Cortex of kidney (tissue), 1 donor: Measurements from ENCODE around the gene OR2G6.
"Not testable (repeated sequence)": the region's sequence is repeated elsewhere in the genome, so short reads cannot be mapped to it uniquely, and the experiment has no call there.

ENCODE experiments used
- DNase-seq: peaks from one replicate; lab custom pipeline; 2025; lab: John Stamatoyannopoulos, UW

OR2G6 gene

DNA sequence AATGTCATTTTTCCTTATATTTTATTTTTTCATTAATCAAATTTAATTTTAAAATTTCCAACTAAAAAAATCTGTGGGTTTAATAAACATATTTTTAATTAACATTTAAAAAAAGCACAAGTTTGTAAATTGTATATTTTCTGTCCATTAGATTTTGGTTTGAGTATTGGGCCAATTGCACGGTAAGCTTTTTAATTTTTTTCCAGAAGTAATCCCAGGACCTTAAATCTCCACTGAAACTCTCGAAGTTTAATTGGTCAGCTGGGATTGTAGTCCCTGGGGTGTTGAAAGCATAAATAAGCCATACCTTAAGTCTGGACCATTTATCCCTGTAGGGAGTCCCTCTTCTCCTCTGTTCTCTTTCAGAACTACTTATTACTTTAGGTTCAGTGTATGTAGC lies at the start of gene OR2G6:
TSS of gene OR2G6 (plus strand) at position 301 of the 400 bp plus-strand sequence. CDS start 13,574 bp downstream, outside the sequence.
- not testable (repeated sequence) for DNase-seq

DNA sequence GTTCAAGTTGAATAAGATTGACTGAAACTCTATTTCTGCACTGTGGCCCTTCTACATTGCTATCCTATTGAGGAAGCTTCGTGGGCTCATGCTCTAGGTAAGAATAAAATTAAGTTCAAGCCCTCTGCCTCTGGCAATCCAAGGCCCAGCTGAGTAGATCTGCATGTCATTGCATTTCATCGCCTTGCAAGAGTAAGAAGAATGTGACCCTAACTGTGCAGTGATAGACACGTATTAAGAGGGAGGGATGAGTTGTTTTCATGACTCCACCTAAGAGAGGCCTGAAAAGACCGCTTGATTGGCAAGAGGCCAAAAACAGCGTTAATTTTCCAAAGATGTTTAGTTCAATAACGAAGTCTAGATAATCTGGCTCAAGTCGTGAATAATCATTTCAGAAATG lies 48.8 kb upstream of the OR2G6 start:
- DNase-seq, result not testable (repeated sequence)

DNA sequence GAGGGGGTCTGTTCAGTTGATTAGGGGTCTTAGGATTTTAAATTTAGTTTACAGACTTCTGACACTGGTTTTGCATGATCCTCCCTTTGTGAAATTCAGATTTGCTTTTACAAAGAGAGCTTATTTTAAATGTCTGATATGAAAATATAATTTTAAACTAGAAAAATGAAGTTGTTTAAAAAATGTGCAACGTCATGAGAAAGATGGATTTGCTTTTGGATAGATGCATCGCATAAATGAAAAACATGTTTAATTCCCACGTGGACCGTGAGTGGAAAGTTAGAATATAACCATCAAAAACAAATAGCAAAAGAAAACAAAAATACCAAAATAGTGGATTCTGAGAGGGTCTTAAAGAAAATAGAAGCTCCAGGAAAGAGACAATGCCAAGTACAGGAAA lies 36.7 kb upstream of the OR2G6 start:
- no peak for DNase-seq

DNA sequence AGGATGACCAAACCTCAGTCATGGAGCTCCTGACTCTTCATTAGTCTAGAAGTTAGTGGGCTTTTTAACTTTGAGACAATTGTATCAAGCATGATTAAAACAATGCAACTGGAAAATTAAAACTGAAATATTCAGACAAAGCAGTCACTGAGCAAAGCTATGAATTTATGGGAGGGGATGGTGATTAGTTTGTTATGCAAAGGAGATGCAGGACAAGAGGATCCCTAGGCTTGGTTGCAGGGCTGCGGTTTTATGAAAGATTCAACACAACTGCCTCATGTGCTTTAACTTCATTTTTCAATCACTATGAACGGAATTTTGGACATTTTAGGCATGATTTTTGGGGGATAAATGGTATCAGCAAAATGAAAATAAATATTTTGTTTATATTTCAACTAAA lies 35.8 kb upstream of the OR2G6 start:
- DNase-seq, result not testable (repeated sequence)

DNA sequence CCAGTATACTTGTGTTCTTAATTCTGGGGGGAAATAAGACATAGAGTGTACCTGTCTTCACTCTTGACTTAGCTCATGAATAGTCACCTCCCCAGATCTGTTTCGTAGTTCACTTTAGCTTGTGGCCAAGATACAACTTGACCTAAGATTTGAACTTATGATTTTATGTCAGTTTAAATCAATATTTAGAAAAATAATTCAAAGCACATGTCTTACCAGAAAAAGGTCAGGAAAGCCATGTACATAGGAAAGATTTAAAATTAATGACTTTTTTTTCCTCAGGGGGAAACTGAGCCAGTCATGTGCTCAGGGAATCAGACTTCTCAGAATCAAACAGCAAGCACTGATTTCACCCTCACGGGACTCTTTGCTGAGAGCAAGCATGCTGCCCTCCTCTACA lies 34.8 kb upstream of the OR2G6 start, which contains the start of gene OR2T3:
TSS of gene OR2T3 (plus strand) at position 301 of the 400 bp plus-strand sequence. CDS start at position 301, 0 bp downstream.
- not testable (repeated sequence) for DNase-seq

DNA sequence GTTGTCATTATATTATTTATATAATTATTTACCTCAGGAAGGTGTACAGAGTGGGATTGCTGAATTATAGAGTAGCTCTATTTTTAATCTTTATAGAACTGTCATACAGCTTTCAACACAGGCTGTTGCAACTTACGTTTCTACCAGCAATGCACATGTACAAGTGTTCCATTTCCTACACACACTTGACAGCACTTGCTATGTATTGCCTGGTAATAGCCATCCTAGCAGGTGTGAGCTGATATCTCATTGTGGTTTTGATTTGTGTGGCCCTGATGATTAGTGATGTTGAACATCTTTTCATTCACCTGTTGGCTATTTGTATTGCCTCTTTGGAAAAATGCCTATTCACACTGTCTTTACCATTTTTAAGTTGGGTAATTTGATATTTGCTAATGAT lies 32.2 kb upstream of the OR2G6 start:
- DNase-seq, result not testable (repeated sequence)

DNA sequence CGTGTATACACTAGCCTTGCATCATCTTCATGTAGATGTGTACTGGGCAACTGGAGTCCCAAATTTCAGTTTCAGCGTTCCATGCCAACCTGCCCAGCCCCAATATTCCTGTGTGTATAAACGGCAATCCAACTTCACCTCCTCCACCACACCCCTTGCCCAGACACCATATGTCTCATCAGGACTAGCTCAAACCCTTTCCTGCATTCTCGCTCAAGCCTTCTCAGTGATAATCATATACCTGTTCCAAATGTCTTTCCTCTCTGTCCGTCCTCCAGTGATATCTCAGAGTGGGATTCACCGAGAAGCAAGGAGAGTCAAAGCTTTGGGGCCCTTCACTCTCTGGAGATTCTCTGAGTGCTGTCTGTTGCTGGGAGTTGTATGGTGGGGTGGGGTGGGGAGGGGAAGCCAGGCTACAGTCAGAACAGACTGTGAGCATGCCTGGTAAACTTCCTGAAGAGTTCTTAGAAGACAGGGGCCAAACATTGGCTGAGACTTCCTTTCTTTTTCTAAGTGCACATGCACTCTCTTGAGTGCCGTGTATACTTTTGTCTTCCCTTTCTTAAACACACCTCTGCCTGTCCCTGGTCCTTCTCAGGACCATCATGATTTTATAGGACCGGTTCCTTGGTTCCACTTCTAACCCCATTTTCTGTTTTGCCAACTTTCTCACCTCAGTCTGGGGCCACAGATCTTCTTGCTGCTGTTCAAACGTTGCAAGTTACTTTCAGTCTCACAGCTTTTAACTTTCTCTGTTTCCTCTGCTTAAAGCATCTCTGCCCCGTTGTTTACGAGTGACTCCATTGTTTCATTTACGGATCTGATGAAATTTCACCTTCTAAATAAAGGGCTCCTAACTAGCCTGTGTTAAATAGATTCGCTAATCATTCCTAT lies 25.9 kb upstream of the OR2G6 start:
- DNase-seq, result not testable (repeated sequence)

DNA sequence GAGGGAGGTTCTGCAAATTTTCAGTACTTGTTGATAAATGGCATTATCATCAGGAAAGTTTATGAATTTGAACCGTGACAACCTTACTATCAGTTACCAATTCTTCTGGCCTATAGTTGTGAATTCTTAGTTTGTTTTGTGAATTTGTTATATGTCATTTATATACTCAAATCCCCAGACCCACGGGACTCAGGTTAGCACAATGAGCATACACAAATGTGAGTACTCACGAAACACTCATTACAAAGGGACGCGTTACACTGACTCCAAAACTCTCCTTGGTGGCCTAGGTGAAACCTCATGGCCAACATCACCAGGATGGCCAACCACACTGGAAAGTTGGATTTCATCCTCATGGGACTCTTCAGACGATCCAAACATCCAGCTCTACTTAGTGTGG lies 19.6 kb upstream of the OR2G6 start, which contains the start of gene OR2T5:
TSS of gene OR2T5 (plus strand) at position 301 of the 400 bp plus-strand sequence. CDS start at position 301, 0 bp downstream.
- DNase-seq, result not testable (repeated sequence)

DNA sequence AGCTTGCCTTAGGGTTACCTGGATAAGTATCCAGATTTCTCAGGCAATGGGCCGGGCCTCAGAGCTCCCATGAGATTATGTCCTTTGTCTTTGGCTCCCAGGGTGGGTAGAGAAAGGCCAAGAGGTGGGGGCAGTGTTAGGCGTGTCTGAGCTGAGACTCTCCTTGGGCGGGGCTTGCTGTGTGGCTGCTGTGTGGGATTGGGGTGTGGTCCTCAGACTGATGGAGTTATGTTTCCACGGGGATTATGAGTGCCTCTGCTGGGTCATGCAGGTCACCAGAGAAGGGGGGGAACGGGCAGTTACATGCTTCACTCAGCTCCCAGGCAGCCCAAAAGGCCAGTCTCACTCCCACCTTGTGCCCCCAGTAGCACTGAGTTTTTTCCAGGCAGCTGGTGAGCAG lies 11.2 kb upstream of the OR2G6 start:
- DNase-seq, result not testable (repeated sequence)

DNA sequence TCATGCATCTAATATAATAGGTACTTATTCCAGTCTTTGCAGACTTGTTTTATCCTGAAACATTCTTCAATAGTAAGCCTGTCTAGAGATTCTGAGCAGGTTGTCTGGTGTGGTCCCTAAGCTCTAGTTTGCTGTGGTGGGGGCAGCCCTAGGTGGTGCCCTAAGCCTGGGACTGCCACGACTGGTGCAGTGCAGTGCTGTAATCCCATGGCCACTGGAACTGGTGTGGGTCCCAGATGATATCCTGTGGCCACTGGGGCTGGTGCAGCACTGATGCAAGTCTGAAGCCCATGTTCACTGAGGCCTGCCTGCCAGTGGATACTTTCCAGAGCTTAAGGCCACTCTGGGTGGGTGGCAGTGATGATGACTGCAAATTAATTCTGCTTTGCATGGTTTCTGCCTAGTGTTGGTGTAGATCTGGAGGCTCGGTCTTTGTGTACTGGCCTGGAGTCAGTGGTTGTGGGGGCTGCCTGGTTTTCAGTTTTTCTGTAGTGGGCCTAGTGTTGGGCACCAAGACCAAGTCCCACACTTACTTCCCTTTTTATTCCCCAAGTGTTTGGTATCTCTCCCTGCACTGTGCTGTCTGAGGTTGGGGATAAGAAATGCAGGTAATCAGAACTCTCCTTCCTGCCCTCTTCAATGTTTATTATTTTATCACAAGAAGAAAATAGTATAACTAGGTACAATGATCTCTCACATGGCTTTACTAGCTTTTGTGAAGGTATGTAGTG lies 7.4 kb upstream of the OR2G6 start:
- not testable (repeated sequence) for DNase-seq

DNA sequence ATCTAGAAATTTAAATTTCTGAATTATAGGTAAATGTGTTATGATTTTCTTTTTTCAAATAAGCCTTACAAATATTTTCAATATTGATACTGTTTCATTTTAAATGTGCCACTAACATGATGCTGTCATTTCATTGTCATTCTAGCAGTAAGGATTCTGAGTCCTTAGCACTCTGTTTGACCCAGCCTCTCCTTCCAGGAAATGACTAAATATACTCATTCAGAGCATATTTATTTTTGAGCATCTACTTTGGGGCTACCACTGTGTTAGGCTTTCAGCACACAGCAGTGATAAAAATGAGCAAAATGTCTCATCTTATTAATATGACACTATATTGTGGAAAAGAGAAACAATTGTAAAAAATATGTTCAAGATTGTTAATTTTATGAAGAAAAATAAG lies 2.3 kb downstream of the OR2G6 start:
- DNase-seq, result not testable (repeated sequence)

DNA sequence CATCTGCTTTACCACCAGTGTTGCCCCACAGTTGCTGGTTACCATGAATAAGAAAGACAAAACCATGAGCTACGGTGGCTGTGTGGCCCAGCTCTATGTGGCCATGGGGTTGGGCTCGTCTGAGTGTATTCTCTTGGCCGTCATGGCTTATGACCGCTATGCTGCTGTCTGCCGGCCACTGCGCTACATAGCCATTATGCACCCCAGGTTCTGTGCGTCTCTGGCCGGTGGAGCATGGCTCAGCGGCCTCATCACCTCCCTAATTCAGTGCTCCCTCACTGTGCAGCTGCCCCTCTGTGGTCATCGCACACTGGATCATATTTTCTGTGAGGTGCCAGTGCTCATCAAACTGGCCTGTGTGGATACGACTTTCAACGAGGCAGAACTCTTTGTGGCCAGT lies 14.0 kb downstream of the OR2G6 start:
- DNase-seq, result no peak

DNA sequence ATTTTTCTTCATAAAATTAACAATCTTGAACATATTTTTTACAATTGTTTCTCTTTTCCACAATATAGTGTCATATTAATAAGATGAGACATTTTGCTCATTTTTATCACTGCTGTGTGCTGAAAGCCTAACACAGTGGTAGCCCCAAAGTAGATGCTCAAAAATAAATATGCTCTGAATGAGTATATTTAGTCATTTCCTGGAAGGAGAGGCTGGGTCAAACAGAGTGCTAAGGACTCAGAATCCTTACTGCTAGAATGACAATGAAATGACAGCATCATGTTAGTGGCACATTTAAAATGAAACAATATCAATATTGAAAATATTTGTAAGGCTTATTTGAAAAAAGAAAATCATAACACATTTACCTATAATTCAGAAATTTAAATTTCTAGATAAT lies 29.6 kb downstream of the OR2G6 start:
- not testable (repeated sequence) for DNase-seq

DNA sequence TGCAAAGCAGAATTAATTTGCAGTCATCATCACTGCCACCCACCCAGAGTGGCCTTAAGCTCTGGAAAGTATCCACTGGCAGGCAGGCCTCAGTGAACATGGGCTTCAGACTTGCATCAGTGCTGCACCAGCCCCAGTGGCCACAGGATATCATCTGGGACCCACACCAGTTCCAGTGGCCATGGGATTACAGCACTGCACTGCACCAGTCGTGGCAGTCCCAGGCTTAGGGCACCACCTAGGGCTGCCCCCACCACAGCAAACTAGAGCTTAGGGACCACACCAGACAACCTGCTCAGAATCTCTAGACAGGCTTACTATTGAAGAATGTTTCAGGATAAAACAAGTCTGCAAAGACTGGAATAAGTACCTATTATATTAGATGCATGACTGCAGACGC lies 39.5 kb downstream of the OR2G6 start:
- DNase-seq, result not testable (repeated sequence)

DNA sequence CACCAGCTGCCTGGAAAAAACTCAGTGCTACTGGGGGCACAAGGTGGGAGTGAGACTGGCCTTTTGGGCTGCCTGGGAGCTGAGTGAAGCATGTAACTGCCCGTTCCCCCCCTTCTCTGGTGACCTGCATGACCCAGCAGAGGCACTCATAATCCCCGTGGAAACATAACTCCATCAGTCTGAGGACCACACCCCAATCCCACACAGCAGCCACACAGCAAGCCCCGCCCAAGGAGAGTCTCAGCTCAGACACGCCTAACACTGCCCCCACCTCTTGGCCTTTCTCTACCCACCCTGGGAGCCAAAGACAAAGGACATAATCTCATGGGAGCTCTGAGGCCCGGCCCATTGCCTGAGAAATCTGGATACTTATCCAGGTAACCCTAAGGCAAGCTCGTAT lies 43.2 kb downstream of the OR2G6 start:
- not testable (repeated sequence) for DNase-seq

DNA sequence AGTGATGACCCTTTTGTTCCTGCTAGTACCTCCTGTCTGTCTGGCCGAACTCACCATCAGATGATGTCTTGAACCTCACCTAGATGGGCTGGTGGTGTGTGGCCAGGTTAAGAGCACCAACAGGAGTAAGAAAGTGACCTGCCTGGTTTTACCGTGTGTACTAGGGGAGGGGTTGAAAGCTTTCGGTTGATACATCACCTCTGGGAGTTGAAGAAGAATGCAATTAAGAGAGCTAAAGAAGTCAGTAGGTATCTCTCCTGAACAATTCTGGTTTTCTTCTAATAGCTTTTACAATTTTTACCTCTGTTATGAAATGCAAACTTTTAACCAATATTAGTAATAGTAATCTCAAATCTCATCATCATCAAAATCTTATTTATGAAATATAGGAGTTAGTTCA lies 54.8 kb downstream of the OR2G6 start, which contains the start of gene OR2T29:
TSS of gene OR2T29 (minus strand) at position 101 of the 400 bp plus-strand sequence. CDS start 3,281 bp downstream, outside the sequence.
- DNase-seq, result not testable (repeated sequence)

DNA sequence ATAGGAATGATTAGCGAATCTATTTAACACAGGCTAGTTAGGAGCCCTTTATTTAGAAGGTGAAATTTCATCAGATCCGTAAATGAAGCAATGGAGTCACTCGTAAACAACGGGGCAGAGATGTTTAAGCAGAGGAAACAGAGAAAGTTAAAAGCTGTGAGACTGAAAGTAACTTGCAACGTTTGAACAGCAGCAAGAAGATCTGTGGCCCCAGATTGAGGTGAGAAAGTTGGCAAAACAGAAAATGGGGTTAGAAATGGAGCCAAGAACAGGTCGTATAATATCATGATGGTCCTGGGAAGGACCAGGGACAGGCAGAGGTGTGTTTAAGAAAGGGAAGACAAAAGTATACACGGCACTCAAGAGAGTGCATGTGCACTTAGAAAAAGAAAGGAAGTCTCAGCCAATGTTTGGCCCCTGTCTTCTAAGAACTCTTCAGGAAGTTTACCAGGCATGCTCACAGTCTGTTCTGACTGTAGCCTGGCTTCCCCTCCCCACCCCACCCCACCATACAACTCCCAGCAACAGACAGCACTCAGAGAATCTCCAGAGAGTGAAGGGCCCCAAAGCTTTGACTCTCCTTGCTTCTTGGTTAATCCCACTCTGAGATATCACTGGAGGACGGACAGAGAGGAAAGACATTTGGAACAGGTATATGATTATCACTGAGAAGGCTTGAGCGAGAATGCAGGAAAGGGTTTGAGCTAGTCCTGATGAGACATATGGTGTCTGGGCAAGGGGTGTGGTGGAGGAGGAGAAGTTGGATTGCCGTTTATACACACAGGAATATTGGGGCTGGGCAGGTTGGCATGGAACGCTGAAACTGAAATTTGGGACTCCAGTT lies 57.9 kb downstream of the OR2G6 start:
- not testable (repeated sequence) for DNase-seq

DNA sequence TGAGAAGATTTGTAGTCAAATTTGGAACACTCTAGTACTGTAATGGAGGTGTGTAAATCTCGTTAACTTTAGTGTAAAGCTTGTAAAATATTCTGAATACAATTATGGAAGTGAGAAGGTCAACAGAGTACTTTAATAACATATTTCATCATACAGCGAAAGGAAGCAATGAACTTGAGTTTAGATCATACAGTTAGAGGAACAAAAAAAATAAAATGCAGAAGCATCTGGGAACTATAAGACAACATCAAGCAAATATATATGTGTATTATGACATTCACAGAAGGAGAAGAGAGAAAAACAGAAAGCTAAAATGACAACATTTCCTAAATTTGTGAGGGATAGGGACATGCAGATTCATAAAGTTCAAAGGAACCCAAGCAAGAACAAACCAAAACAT lies 61.2 kb downstream of the OR2G6 start:
- DNase-seq, result not testable (repeated sequence)

DNA sequence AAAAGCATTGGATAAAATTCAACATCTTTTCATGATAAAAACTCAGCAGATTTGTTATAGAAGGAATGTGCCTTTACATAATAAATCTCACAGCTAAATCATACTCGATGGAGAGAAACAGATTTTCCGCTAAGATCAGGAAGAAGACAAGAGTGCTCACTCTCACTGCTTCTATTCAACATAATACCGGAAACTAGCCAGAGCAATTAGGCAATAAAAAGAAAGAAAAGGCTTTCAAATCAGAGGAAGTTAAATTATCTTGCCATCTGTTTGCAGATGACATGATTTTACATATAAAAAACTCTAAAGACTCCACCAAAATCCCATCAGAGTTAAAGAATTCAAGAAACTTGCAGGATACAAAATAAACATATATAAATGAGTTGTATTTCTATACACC lies 62.9 kb downstream of the OR2G6 start:
- not testable (repeated sequence) for DNase-seq

DNA sequence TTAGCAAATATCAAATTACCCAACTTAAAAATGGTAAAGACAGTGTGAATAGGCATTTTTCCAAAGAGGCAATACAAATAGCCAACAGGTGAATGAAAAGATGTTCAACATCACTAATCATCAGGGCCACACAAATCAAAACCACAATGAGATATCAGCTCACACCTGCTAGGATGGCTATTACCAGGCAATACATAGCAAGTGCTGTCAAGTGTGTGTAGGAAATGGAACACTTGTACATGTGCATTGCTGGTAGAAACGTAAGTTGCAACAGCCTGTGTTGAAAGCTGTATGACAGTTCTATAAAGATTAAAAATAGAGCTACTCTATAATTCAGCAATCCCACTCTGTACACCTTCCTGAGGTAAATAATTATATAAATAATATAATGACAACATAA lies 64.2 kb downstream of the OR2G6 start:
- DNase-seq, result not testable (repeated sequence)

DNA sequence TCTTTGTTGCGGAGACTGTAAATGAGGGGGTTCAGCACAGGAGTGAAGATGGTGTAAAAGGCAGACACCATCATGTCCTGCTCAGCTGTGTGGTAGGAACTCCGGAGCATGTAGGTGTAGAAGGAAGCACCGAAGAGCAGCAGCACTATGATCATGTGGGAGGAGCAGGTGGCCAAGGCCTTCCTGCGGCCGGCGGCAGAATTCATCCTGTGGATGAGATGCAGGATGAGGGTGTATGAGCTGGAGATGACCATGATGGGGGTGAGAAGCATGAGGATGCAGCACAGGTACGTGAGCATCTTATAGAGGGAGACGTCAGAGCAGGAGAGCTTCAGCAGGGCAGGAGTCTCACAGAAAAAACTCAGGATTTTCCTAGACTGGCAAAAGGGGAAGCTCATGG lies 66.0 kb downstream of the OR2G6 start:
- DNase-seq, result not testable (repeated sequence)
